CD14-positive monocyte (primary cell): ENCODE results near the gene ARHGEF37. TPM values are rescaled to one million over a fixed set of nuclear protein-coding genes. Genes with fewer than 3 reads are reported as not detected.

Experiments
- DNase-seq, 3 donors: peaks; one replicate each; pipeline ENCODE4 v3.0.0-alpha.2; 2011 to 2022
- H2AFZ ChIP-seq: 2 replicates; pipeline ENCODE4 v1.6.0; 2012; ENCODE audit warnings: mild to moderate bottlenecking, low read depth, low read length, inconsistent platforms; ENCODE audit not compliant: insufficient read depth, poor library complexity, severe bottlenecking
- H3K27ac ChIP-seq, 2 donors: 1 replicate in 1 of 2; 2 replicates in 1 of 2; pipeline ENCODE4 v1.5.1; 2012 to 2013; ENCODE audit warnings: low read length in 2 of 2, control low read depth in 1 of 2, inconsistent platforms in 1 of 2, low read depth in 1 of 2, mild to moderate bottlenecking in 1 of 2
- H3K27me3 ChIP-seq, 2 donors: one replicate each; pipeline versions ENCODE4 v1.6.0 to v1.6.1; 2011 to 2013; ENCODE audit warnings: low read length in 2 of 2; ENCODE audit not compliant: control insufficient read depth in 2 of 2, insufficient read depth in 2 of 2
- H3K36me3 ChIP-seq, 2 donors: replicated peaks in 1 of 2; 1 replicate in 1 of 2; 2 replicates in 1 of 2; pipeline versions ENCODE4 v1.5.1 to v1.6.1; 2012 to 2013; ENCODE audit warnings: low read length in 2 of 2, control low read depth in 1 of 2, inconsistent platforms in 1 of 2, mild to moderate bottlenecking in 1 of 2; ENCODE audit not compliant: insufficient read depth in 2 of 2, control insufficient read depth in 1 of 2
- H3K4me1 ChIP-seq, 2 donors: 1 replicate in 1 of 2; 2 replicates in 1 of 2; pipeline versions ENCODE4 v1.5.1 to v1.6.1; 2012 to 2013; ENCODE audit warnings: low read length in 2 of 2, control low read depth in 1 of 2, inconsistent platforms in 1 of 2, mild to moderate bottlenecking in 1 of 2, moderate library complexity in 1 of 2; ENCODE audit not compliant: insufficient read depth in 2 of 2, control insufficient read depth in 1 of 2
- H3K4me2 ChIP-seq: replicated peaks from 2 replicates; pipeline ENCODE3; 2012; ENCODE audit warnings: low read length, moderate library complexity, mild to moderate bottlenecking; ENCODE audit not compliant: poor library complexity, severe bottlenecking; ENCODE audit errors: extremely low read depth
- H3K4me3 ChIP-seq, 3 experiments: fragments of 200-600 bp in 1 of 3; sonication (generic) in 1 of 3; replicated peaks in 1 of 3; 1 replicate in 2 of 3; 2 replicates in 1 of 3; pipeline ENCODE4 v1.5.1; 2011 to 2013; ENCODE audit warnings: low read length in 3 of 3, mild to moderate bottlenecking in 3 of 3, control low read depth in 2 of 3, low read depth in 2 of 3, inconsistent platforms in 1 of 3, moderate library complexity in 1 of 3
- H3K79me2 ChIP-seq: 2 replicates; pipeline ENCODE4 v1.6.0; 2012; ENCODE audit warnings: mild to moderate bottlenecking, control low read depth, inconsistent platforms, low read length, moderate library complexity; ENCODE audit not compliant: insufficient read depth
- H3K9ac ChIP-seq: 2 replicates; pipeline ENCODE4 v1.6.0; 2017; ENCODE audit warnings: low read length, mild to moderate bottlenecking; ENCODE audit not compliant: insufficient read depth, poor library complexity, severe bottlenecking
- H3K9me3 ChIP-seq, 2 donors: replicated peaks in 1 of 2; 1 replicate in 1 of 2; 2 replicates in 1 of 2; pipeline versions ENCODE4 v1.5.1 to v1.6.1; 2012 to 2013; ENCODE audit warnings: low read length in 2 of 2, control low read depth in 1 of 2; ENCODE audit not compliant: control insufficient read depth in 1 of 2, insufficient read depth in 1 of 2
- H4K20me1 ChIP-seq: 2 replicates; pipeline ENCODE4 v1.6.0; 2012; ENCODE audit warnings: mild to moderate bottlenecking, low read length, control low read depth, moderate library complexity; ENCODE audit not compliant: insufficient read depth
- H3K27ac Mint-ChIP-seq, 7 donors: one replicate each; pipeline ENCODE4 v1.8.0; 2020; ENCODE audit warnings: mild to moderate bottlenecking in 7 of 7, mixed read lengths in 7 of 7, moderate library complexity in 6 of 7, inconsistent platforms in 2 of 7
- H3K27me3 Mint-ChIP-seq, 3 donors: one replicate each; pipeline ENCODE4 v1.8.0; 2021 to 2022; ENCODE audit warnings: low read depth in 3 of 3, mild to moderate bottlenecking in 3 of 3, mixed read lengths in 3 of 3, moderate library complexity in 3 of 3, inconsistent platforms in 1 of 3
- H3K36me3 Mint-ChIP-seq, 2 donors: one replicate each; pipeline ENCODE4 v1.8.0; 2020; ENCODE audit warnings: mixed read lengths in 2 of 2, inconsistent platforms in 1 of 2, mild to moderate bottlenecking in 1 of 2
- H3K4me1 Mint-ChIP-seq: one replicate; pipeline ENCODE4 v1.8.0; 2020; ENCODE audit warnings: mild to moderate bottlenecking, mixed read lengths
- H3K4me3 Mint-ChIP-seq, 2 donors: one replicate each; pipeline ENCODE4 v1.8.0; 2020; ENCODE audit warnings: mild to moderate bottlenecking in 2 of 2, mixed read lengths in 2 of 2, moderate library complexity in 1 of 2
- H3K9me3 Mint-ChIP-seq, 7 donors: one replicate each; pipeline ENCODE4 v1.8.0; 2020 to 2022; ENCODE audit warnings: mixed read lengths in 7 of 7, mild to moderate bottlenecking in 6 of 7, moderate library complexity in 6 of 7, inconsistent platforms in 2 of 7
- WGBS: methylation state at CpG from one replicate; pipeline ENCODE4 v1.1.5; 2013; ENCODE audit warnings: missing lambda C conversion rate; ENCODE audit not compliant: insufficient coverage; 5-methylcytosine and 5-hydroxymethylcytosine counted together
- intact Hi-C, 2 donors: fragments of 100-400 bp; cut with micrococcal nuclease; formaldehyde crosslinking; loops; one replicate each; pipeline versions ENCODE4 v1.15.0 to v1.15.1; 2023
- polyA plus RNA-seq, 3 donors: library from polyadenylated mRNA; depleted of rRNA in 1 of 3; unstranded in 2 of 3; stranded (reverse) in 1 of 3; fragments of 300-500 nt in 2 of 3; fragments of >200 nt in 1 of 3; fragmentation: Illumina TruSeq in 2 of 3; gene quantifications; 1 replicate in 2 of 3; 2 replicates in 1 of 3; pipeline ENCODE4 v1.2.3, GENCODE V29; 2012 to 2021
- TF ChIP-seq, protein P1 (sequence below): fragments of 200-600 bp; IDR thresholded peaks from one replicate; pipeline ENCODE4 v1.8.0; 2022; ENCODE audit warnings: antibody characterized with exemption, mild to moderate bottlenecking

Gene ARHGEF37
- polyA plus RNA-seq, 3 donors = not detected

DNA sequence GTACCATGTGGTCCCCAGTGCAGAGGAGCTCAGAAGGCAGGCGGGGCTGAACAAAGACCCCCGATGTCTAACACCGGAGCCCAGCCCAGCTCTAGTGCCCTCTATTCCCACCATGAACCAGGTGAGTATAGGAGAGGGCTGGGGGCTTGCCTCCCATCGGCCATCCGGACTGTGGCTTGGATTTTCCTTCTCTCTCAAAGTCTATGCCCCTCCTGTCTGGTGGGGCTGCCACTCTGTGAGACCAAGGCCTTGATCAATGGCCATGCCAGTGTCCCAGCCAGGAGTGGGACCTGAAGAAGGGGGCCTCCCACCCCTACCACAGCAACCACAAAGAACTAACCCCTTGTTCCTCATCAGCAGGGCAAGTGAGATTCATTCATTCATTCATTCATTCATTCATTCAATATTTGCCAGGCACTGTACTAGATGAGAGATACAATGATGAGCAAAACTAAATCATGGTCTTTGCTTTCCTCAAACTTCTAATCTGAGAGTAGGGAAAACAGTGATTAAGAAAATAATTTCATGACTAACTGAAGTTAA, 47.6 kb downstream of the ARHGEF37 start:
- no peak overlapping the region for H2AFZ ChIP-seq
- no peak overlapping the region for H3K9ac ChIP-seq
- H3K4me3 ChIP-seq = no peak overlapping the region
- H3K4me2 ChIP-seq = no peak overlapping the region
- no peaks in the 10 kb centered on the region for H3K36me3 ChIP-seq
- intact Hi-C loops = no loop called here
- WGBS = no CpG with 5 or more reads among the region's 5 CpGs
- H3K9me3 ChIP-seq = no peaks in the 10 kb centered on the region
- TF ChIP-seq, protein P1, sequence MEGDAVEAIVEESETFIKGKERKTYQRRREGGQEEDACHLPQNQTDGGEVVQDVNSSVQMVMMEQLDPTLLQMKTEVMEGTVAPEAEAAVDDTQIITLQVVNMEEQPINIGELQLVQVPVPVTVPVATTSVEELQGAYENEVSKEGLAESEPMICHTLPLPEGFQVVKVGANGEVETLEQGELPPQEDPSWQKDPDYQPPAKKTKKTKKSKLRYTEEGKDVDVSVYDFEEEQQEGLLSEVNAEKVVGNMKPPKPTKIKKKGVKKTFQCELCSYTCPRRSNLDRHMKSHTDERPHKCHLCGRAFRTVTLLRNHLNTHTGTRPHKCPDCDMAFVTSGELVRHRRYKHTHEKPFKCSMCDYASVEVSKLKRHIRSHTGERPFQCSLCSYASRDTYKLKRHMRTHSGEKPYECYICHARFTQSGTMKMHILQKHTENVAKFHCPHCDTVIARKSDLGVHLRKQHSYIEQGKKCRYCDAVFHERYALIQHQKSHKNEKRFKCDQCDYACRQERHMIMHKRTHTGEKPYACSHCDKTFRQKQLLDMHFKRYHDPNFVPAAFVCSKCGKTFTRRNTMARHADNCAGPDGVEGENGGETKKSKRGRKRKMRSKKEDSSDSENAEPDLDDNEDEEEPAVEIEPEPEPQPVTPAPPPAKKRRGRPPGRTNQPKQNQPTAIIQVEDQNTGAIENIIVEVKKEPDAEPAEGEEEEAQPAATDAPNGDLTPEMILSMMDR = no peak
- no peak overlapping the region for H3K27ac ChIP-seq
- peaks cover 0 to 2% (median 0%) of the 10 kb centered on the region in 3 donors for H3K27me3 Mint-ChIP-seq
- no peaks in the 10 kb centered on the region for H3K79me2 ChIP-seq
- no peak overlapping the region for H3K27ac Mint-ChIP-seq
- no peaks in the 10 kb centered on the region for H3K36me3 Mint-ChIP-seq
- H3K4me1 ChIP-seq = peaks cover 4 to 6% of the 10 kb centered on the region in 2 donors
- no peaks in the 10 kb centered on the region for H4K20me1 ChIP-seq
- no peaks in the 10 kb centered on the region for H3K27me3 ChIP-seq
- DNase-seq = no peak
- no peak overlapping the region for H3K4me3 Mint-ChIP-seq
- peaks cover 0 to 2% (median 0%) of the 10 kb centered on the region in 7 donors for H3K9me3 Mint-ChIP-seq
- peaks cover 5% of the 10 kb centered on the region for H3K4me1 Mint-ChIP-seq

DNA sequence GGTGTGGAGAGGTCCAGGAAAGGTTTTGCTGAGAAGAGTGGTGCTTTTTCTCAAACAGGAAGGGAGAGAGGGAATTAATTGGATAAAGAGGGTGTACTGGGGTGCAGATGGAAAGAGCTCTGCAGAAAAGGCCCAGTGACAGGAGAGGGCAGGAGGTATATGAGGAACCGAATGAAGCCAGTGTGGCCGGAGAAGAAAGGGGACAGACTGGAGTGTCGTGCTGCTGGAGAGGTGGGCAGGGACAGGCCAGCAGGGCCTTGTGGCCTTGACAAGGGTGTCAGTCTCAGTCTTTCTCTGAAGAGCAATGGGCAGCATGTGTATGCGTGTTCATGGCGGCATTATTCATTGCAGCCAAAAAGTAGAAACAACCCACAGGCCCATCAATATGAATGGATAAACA, 48.1 kb downstream of the ARHGEF37 start:
- no peak overlapping the region for H3K4me3 Mint-ChIP-seq
- H3K36me3 Mint-ChIP-seq = no peaks in the 10 kb centered on the region
- Histone ChIP-seq H3K4me2 (no peak overlapping the region), H3K9me3 (no peaks in the 10 kb centered on the region), H2AFZ (no peak overlapping the region), H3K9ac (no peak overlapping the region), H3K27me3 (no peaks in the 10 kb centered on the region), H3K4me3 (no peak overlapping the region), H3K4me1 (peaks cover 4 to 6% of the 10 kb centered on the region in 2 donors), H3K27ac (no peak overlapping the region), H3K36me3 (no peaks in the 10 kb centered on the region), H4K20me1 (no peaks in the 10 kb centered on the region), H3K79me2 (no peaks in the 10 kb centered on the region)
- H3K27me3 Mint-ChIP-seq = peaks cover 0 to 2% (median 0%) of the 10 kb centered on the region in 3 donors
- 94% methylated on average over 5 of the region's 5 CpGs for WGBS
- intact Hi-C loops = no loop called here
- TF ChIP-seq, protein P1 = no peak
- peak overlapping the region in 1 of 7 donors; percentile 7 for H3K27ac Mint-ChIP-seq
- peaks cover 5% of the 10 kb centered on the region for H3K4me1 Mint-ChIP-seq
- peaks cover 0 to 2% (median 0%) of the 10 kb centered on the region in 7 donors for H3K9me3 Mint-ChIP-seq
- DNase-seq = no peak
